Skin of body (tissue), 2 donors: ENCODE results near the gene ADRB1. TPM values are rescaled to one million over a fixed set of nuclear protein-coding genes. Genes with fewer than 3 reads are reported as not detected.

ENCODE experiments used
- DNase-seq: peaks from one replicate; lab custom pipeline; 2025; lab: John Stamatoyannopoulos, UW
- total RNA-seq: library from RNA; depleted of rRNA; stranded (reverse); fragments of >200 nt; gene quantifications from one replicate; pipeline ENCODE4 v1.2.3, GENCODE V29; 2014

ADRB1 gene
- total RNA-seq, 1 donor from 2014 or later = 0.79 TPM

DNA sequence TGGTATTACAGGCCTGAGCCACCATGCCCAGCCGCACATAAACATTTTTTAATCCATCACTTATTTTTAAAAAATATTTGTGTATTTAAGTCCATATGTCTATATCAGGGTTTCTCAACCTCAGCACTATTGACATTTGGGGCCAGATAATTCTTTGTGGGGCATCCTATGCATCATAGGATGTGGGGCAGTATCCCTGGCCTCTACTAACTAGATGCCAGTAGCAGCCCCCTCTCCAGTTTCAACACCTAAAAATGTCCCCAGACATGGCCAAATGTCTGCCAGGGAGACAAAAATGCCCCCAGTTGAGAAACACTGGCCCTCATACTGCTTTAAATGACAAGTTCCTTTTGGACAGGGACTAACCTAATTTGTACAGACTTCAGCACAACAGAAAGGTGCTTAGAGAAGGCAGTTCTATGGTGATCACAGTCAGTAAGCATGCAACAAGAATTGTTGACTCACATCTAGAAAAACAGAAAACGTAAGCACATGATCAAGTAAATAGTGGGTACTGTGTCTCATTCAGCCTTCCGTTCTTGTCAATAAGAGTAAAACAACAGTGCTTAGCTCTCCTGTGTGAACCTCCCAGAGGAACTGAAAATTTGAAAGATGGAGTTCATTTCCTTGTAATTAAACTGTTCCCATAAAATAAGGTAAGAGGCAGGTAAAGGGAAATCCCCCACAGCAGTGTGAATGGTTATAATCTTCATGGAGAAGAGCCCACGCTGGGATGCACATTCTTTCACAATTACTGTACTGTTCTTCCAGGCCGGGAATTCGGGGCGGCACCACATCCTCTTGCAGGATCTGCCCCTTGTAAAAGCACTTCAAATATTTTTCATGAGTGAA, 17.3 kb upstream of the ADRB1 start:
- no peak for DNase-seq

GRCh38 chr10:114027041-114027394, 16.6 kb upstream of the ADRB1 start:
- no peak for DNase-seq

DNA sequence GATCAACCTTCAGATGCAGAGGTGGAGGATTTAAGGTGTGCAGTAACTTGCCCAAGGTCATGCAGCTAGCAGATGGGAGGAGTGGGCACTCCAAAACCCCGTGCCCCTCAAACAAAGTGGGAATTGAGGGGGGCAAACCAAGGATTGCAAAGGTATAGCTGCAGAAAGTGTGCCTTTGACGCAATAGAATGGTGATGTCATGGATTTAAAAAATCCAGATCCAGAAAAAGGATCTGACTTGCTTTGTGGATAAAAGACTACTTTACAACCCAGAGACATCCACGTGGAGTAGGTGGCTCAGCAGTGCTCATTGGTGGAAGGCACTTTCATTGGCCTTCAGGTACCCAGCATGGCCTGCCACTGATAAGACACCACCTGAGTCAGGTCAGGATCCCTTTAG, 15.7 kb upstream of the ADRB1 start:
- no peak for DNase-seq

GRCh38 chr10:114028425-114028824, 15.2 kb upstream of the ADRB1 start:
- no peak for DNase-seq

DNA sequence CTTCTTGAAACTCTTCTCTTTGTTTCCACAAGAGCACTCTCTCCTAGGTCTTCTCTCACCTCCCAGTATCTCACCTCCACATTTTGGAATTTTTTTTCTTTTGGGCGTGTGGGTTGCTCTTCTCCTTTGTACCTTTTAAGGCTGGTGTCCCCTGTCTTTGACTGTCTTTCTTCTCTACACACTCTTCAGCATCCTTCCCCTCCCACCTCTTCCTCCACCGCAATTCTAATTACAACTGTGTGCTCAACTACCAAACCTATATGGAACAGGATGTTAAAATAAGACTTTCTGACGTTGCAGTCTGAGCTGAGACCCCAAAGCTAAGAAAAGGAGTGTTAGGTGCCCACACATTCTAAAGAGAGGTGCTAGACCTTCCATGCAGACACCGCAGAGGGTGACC, 14.0 kb upstream of the ADRB1 start:
- no peak for DNase-seq

- no peak for DNase-seq
These were observed 13.5 kb upstream of the ADRB1 start for GRCh38 chr10:114030140-114030539.

DNA sequence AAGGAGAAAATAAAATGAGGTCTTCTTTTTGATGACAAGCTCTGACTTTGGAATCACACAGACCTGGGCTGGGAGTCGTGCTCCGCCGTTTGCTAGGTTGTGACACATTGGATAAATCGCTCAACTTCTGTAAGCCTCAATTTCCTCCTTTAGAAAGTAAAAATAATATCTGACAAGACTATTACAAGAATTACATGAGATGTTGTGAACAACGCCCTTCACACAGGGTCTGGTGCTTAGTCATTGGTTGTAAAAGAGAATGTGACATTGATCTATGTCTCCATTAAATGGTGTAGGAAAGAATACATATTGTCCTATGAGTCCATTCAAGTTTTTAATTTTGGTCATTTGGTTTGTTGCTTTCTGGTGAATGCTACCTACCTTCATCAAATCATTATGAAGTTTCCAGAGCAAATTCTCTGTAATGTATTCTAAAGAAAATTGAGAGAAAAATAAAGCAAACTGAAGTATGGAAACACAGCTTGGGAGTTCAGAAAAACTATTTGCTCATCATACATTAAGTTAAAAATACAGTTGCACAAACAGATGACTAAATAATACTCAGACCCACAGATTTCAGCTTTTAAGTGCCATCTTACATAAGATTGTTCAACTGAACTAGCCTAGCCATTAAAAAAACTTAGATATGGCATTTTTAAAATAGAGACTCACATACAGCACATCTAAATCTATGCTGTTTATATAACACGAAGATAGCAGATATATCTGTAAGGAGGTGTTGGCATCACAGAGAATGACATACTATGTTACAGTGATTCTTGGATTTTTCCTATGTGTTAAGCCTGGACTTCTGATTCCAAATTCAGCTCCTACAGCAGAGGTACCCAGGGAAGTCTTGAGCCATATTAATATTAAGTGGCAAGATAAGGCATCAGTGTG, 12.3 kb upstream of the ADRB1 start:
- DNase-seq = no peak

DNA sequence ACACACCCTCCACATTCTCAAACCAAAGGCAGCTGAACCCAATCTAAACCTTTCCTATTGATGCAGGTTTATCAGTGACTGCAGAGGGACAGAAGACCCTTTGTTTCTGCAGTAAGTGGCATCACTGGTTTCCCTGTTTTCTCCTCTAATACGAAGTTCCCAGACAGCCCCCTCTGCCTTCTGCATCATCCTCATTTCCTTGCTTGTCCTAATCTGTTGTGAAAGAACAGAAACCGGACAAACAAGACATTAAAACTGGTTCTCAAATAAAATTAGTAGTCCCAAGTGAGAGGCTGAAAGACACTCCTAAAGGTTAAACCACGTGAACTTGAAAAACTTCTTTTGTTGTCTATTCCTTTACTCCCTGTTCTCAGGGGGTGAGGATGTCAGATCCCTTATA, 10.1 kb upstream of the ADRB1 start:
- no peak for DNase-seq

GRCh38 chr10:114034923-114035645, 8.6 kb upstream of the ADRB1 start:
- DNase-seq = no peak

- no peak for DNase-seq
These were observed 7.9 kb upstream of the ADRB1 start for GRCh38 chr10:114035791-114036190.

DNA sequence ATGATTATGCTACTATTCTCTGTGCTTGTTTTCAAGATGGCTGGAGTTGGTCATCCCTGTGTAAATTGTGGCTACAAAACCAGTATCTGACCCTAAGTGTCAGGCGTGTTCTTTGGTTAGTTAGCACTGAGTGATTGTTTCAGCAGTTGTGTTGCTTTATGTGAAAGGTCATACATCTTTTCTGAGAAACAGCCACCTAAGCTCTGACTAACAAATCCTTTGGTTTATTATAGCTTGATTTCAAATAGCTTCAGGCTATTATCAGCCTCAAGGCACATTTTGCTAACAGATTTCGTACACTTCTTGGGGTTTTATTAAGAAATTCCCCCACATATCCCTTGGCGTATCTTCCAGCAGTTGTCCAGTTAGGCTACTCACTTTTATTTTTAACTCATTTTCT, 4.8 kb upstream of the ADRB1 start:
- no peak for DNase-seq

DNA sequence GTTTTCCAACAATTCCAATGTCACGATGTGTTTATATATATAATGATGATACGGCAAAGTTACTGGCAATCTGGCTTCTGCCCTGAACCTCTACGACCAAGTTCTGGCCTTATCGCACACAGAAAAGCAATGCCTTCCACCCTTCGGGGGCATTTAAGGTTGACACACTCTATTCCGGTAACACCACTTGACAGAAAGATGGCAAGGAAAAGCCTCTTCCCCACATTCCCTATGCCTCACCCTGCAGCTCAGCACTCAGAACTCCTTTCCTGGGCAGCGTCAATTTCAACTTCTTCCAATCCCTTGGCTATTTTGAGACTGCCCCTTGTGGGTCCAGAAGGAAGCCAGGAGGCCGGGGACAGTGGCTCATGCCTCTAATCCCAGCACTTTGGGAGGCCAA, 2.5 kb upstream of the ADRB1 start:
- DNase-seq = no peak

DNA sequence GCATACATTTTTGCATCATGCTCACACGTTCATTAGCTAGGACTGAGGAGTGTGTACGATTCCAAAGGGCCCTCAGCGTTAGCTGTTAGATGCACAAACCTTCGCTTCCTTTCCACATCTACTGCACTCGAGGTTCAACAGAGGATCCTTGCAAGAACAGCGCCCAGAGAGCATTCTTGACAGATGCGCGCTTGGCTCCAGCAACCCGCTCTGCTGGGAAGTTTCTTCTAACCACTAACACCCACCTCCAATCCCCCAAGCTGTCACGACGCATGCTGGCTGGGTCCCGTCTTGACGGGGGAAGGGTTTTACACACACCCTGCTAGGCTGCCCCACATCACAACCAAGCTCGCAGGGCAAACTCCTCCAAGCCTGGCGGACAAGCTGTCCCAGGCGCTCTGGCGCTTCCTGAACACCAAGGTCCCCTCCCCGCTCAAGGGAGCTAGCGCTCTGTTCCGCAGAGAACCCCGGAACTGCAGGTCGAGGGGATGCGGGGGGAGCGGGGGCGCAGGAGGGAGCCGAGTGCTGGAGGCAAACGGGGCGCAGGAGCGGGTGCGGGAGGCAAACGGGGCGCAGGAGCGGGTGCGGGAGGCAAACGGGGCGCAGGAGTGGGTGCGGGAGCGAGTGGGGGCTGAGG, 653 bp upstream of the ADRB1 start:
- DNase-seq = no peak

DNA sequence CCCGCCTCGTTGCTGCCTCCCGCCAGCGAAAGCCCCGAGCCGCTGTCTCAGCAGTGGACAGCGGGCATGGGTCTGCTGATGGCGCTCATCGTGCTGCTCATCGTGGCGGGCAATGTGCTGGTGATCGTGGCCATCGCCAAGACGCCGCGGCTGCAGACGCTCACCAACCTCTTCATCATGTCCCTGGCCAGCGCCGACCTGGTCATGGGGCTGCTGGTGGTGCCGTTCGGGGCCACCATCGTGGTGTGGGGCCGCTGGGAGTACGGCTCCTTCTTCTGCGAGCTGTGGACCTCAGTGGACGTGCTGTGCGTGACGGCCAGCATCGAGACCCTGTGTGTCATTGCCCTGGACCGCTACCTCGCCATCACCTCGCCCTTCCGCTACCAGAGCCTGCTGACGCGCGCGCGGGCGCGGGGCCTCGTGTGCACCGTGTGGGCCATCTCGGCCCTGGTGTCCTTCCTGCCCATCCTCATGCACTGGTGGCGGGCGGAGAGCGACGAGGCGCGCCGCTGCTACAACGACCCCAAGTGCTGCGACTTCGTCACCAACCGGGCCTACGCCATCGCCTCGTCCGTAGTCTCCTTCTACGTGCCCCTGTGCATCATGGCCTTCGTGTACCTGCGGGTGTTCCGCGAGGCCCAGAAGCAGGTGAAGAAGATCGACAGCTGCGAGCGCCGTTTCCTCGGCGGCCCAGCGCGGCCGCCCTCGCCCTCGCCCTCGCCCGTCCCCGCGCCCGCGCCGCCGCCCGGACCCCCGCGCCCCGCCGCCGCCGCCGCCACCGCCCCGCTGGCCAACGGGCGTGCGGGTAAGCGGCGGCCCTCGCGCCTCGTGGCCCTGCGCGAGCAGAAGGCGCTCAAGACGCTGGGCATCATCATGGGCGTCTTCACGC, 825 bp downstream of the ADRB1 start:
- DNase-seq = no peak

DNA sequence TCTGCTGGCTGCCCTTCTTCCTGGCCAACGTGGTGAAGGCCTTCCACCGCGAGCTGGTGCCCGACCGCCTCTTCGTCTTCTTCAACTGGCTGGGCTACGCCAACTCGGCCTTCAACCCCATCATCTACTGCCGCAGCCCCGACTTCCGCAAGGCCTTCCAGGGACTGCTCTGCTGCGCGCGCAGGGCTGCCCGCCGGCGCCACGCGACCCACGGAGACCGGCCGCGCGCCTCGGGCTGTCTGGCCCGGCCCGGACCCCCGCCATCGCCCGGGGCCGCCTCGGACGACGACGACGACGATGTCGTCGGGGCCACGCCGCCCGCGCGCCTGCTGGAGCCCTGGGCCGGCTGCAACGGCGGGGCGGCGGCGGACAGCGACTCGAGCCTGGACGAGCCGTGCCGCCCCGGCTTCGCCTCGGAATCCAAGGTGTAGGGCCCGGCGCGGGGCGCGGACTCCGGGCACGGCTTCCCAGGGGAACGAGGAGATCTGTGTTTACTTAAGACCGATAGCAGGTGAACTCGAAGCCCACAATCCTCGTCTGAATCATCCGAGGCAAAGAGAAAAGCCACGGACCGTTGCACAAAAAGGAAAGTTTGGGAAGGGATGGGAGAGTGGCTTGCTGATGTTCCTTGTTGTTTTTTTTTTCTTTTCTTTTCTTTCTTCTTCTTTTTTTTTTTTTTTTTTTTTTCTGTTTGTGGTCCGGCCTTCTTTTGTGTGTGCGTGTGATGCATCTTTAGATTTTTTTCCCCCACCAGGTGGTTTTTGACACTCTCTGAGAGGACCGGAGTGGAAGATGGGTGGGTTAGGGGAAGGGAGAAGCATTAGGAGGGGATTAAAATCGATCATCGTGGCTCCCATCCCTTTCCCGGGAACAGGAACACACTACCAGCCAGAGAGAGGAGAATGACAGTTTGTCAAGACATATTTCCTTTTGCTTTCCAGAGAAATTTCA, 1.7 kb downstream of the ADRB1 start:
- DNase-seq = no peak

DNA sequence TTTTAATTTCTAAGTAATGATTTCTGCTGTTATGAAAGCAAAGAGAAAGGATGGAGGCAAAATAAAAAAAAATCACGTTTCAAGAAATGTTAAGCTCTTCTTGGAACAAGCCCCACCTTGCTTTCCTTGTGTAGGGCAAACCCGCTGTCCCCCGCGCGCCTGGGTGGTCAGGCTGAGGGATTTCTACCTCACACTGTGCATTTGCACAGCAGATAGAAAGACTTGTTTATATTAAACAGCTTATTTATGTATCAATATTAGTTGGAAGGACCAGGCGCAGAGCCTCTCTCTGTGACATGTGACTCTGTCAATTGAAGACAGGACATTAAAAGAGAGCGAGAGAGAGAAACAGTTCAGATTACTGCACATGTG, 2.4 kb downstream of the ADRB1 start:
- no peak for DNase-seq

- DNase-seq = no peak
These were observed 4.8 kb downstream of the ADRB1 start for GRCh38 chr10:114048472-114048871.

GRCh38 chr10:114051714-114052113, 8.0 kb downstream of the ADRB1 start:
- DNase-seq = no peak

DNA sequence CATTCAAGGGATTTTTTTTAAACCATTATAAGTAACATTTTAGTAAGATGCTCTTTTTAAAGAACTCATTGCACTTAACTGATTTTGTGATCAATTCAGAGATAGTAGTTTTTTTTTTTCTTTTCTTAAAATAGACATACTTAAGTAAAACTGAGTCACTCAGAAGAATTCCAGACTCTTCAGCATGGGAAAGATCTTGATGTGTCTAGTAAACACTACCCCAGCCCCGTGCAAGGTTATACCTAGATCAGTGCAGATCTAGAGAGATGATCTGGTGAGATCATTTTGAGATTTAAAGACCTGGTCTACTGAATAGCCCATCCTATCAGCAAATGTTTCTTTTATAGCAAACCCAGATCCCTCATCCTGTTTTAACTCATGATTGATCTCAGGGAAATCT, 8.6 kb downstream of the ADRB1 start:
- DNase-seq = no peak
